SK-N-SH treated with all-trans-retinoic acid at 6 μM for 48 hours (cell line): ENCODE measurements around the gene TMEM132C.

Experiments
- BACH2 ChIP-seq: fragments of 250-450 bp; sonication (Bioruptor Pico); IDR thresholded peaks from 2 replicates; pipeline ENCODE4 v1.9.0; 2021; ENCODE audit warnings: mild to moderate bottlenecking, borderline replicate concordance
- CSRNP3 ChIP-seq: fragments of 250-450 bp; sonication (Bioruptor Pico); IDR thresholded peaks from 2 replicates; pipeline ENCODE4 v1.5.1; 2021; ENCODE audit warnings: mild to moderate bottlenecking, moderate library complexity
- OSR1 ChIP-seq: fragments of 250-450 bp; sonication (Bioruptor Pico); IDR thresholded peaks from 2 replicates; pipeline ENCODE4 v1.8.0; 2022; ENCODE audit warnings: moderate library complexity, mild to moderate bottlenecking, inconsistent platforms
- PATZ1 ChIP-seq: fragments of 250-450 bp; sonication (Bioruptor Pico); IDR thresholded peaks from 2 replicates; pipeline ENCODE4 v1.8.0; 2020; ENCODE audit warnings: mild to moderate bottlenecking, moderate library complexity, borderline replicate concordance
- POU6F1 ChIP-seq: fragments of 250-450 bp; sonication (Bioruptor Pico); IDR thresholded peaks from 2 replicates; pipeline ENCODE4 v1.8.0; 2021; ENCODE audit warnings: low read depth, mild to moderate bottlenecking, moderate library complexity, borderline replicate concordance
- PPARA ChIP-seq: fragments of 250-450 bp; sonication (Bioruptor Pico); IDR thresholded peaks from 2 replicates; pipeline ENCODE4 v1.5.0; 2020; ENCODE audit warnings: mild to moderate bottlenecking, borderline replicate concordance
- RARB ChIP-seq: fragments of 250-450 bp; sonication (Bioruptor Pico); IDR thresholded peaks from 2 replicates; pipeline ENCODE4 v1.8.0; 2021; ENCODE audit warnings: mild to moderate bottlenecking, moderate library complexity
- SNAI2 ChIP-seq: fragments of 250-450 bp; sonication (Bioruptor Pico); IDR thresholded peaks from 2 replicates; pipeline ENCODE4 v1.5.0; 2020; ENCODE audit warnings: mild to moderate bottlenecking, moderate library complexity
- TCF4 ChIP-seq: fragments of 250-450 bp; sonication (Bioruptor Pico); IDR thresholded peaks from 2 replicates; pipeline ENCODE4 v1.8.0; 2021; ENCODE audit warnings: mild to moderate bottlenecking, moderate library complexity, borderline replicate concordance
- ZFP3 ChIP-seq: fragments of 250-450 bp; sonication (Bioruptor Pico); IDR thresholded peaks from 2 replicates; pipeline ENCODE4 v1.5.0; 2020; ENCODE audit warnings: mild to moderate bottlenecking, moderate library complexity
- ZFP30 ChIP-seq: fragments of 450-650 bp; formaldehyde crosslinking; IDR thresholded peaks from 2 replicates; pipeline ENCODE4 v1.5.0; 2022; ENCODE audit warnings: mild to moderate bottlenecking, moderate library complexity
- ZNF565 ChIP-seq: fragments of 450-650 bp; formaldehyde crosslinking; conservative IDR thresholded peaks from 2 replicates; pipeline ENCODE4 v1.5.0; 2020; ENCODE audit warnings: low read depth, mild to moderate bottlenecking, moderate library complexity
- ZNF70 ChIP-seq: fragments of 450-650 bp; formaldehyde crosslinking; IDR thresholded peaks from 2 replicates; pipeline ENCODE4 v1.5.0; 2020; ENCODE audit warnings: mild to moderate bottlenecking, moderate library complexity

- TF ChIP-seq TCF4 (CRISPR knock-in tag) (no peak), PPARA (CRISPR knock-in tag) (no peak), OSR1 (CRISPR knock-in tag) (no peak), ZFP3 (CRISPR knock-in tag) (no peak), POU6F1 (CRISPR knock-in tag) (no peak), ZFP30 (CRISPR knock-in tag) (no peak), BACH2 (CRISPR knock-in tag) (no peak), ZNF565 (CRISPR knock-in tag) (no peak), CSRNP3 (CRISPR knock-in tag) (no peak), PATZ1 (CRISPR knock-in tag) (no peak), RARB (CRISPR knock-in tag) (no peak), SNAI2 (CRISPR knock-in tag) (no peak), ZNF70 (CRISPR knock-in tag) (no peak)
These were observed 7.4 kb upstream of the TMEM132C start for GRCh38 chr12:128259556-128260070.
